ENCODE data around the gene KANSL3.
A peak's percentile ranks its signal among the peaks of the same experiment; 100 is the strongest.
"Not testable (repeated sequence)": the region's sequence is repeated elsewhere in the genome, so short reads cannot be mapped to it uniquely, and the experiment has no call there.

The KANSL3 gene

DNA sequence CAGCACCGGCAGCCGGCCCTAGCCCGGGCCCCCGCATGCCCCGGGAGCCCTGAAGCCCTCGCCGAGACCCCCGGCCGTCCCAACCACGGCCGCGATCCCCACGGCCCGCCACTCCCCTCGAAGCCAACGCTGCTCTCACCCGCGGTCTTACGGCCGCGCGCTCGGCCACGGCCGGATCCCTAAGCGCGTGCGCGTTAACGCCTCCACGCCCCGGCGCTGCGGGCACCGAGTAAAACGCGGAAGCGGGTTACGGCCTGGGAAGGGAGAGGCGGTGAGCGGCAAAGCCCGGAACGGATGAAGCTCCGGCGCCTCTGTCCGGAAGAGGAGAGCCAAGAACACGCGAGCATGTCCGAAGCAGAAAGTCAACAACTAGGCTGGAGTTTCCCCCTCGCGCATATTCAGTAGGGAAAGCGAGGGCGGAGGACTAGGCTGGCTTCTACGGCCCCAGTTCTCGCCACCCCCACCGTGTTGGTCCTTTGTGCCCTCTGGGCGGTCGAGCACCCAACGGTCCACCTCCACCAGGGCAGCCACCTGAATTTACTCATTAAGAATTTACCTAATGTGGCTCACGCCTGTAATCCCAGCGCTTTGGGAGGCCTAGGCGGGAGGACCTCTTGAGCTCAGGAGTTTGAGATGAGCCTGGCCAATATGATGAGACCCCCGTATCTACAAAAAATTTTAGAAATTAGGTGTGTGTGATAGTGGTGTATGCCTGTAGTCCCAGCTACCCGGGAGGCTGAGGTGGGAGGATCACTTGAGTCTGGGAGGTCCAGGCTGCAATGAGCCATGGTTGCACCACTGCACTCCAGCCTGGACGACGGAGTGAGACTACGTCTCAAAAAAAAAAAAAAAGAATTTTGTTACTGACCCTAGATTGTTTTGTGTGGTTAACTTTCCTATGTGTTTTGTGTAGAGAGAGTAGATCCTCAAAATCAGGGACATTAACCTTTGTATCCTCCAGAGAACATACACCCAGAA, at the start of gene KANSL3:
Gene KANSL3, minus strand, starts transcription at position 169 of the 978 bp plus-strand sequence. CDS start 1,177 bp downstream, outside the sequence.
- DNase-seq: peak; percentile 95

DNA sequence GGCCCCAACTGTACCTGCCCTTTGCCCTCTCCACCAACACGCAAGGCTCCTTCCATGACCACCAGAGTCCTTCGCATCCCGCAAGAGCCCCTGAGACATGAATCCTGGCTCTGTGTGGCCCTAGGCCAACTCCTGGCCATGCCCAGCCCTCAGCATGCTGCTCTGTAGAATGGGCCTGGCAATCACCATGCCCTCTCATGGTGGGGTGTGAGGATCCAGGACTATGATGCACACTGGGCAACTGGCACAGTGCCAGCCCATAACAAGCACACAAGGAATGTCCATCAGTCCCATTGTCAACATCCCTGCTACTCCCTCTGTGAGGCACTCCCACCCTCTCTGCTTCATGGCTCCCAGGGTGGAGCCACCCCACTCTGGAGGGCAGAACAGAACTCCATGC, 49.2 kb upstream of the KANSL3 start:
- DNase-seq: peak; percentile 38

DNA sequence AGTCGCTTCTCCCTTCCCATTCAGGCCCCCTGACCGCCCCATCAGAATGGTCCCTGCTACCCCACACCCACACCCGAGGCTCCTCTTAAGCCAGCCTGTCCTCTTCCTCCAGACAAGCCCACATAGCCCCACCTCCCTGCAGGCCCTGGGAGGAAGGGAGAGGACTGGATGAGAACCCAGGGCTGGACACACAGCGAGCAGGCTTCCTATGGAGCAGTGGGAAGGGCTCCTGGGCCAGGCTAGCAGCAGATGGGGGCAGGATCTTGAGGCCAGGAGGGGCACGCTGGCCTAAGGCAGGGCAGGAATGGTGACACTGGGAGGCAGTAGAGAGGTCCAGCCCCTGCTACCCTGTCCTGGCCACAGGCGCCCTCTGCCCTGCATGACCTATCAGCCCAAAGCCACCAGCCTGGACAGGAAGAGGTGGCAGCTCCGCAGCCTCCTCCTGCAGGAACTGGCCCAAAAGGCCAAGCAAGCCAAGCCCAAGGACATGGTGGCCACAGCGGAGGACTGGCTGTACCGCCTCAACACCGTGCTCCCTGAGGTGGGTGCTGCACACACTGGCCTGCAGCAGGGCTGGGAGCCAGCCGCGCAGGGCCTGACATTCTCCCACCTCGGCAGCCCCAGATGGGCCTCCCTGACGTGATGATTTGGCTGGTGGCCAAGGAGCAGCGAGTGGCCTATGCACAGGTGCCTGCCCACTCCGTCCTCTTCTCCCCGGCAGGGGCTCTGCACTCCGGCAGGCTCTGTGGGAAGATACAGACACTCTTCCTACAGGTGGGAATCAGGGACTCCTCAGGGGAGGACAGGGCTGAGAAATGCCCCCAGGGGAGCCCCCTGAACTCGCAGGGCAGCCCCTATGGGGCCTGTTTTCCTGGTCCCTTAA, 47.7 kb upstream of the KANSL3 start:
- DNase-seq: peak; percentile 70

DNA sequence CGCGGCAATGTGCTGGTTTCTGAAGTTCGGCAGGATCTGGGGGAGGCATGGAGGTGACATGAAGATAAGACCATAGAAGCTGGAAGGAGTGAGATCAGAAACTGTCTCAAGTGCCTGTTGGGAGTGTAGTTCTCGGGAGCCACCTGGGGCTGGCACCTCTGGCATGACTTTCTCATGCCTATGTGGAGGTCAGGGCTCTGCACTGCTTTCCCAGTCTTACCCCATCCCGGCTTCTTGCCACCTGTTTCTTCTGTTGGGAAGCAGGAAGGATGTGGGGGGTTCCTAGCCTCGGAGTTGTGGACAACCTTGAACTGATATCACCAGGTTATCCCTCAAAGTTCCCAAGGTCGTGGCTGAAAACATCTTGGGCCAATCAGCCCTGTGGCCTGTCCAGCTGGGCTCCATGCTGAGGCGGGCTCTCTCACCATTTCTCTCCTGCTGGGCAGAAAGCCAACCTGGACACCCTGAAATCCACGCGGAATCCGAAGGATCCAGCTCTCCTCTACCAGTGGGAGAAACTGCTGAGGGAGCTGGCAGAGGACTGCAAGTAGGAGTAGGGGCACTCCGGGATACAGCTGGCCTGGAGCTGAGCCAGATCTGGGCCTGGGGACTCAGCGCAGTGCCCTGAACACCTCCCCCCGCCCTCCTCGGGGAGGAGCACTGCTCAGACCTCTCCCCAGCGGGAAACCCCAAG, 46.9 kb upstream of the KANSL3 start:
- DNase-seq: peak; percentile 36

DNA sequence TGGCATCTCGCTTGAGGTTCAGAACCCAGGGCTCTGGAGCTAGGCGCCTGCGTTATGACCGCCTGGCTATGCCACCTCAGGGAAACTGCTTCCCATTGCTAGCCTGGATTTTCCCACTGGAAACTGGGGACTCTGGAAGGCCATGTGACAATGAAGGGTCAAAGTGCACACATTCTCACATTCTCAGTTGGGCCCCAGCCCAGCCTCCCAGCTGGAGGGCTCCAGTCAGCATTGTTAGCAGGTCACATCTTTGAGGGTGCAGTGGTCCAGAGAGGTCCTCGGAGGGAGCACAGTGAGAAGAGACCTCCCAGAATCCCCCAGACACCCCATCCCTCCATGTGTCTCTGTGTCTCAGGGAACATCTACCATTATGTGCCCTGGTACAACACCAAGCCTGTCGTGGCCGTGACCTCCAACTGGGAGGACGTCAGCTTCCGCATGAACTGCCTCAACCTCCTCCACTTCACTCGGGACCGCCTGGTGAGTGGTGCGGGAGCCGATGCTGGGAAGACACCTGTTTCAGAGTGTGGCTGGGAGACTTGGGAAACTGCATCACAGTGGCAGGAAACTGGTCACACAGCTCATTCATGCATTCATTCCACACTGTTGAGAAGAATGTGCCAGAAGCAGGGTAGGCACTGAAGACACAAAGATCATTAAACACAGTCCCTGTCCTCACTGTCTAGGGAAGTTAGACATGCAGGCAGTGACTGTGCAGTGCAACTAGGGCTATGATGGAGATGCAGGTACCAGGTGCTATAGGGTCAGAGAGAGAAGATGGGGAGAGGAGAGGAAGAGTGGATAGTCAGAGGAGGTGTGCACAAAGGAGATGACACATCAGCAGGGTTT, 46.1 kb upstream of the KANSL3 start:
- DNase-seq: peak; percentile 47

DNA sequence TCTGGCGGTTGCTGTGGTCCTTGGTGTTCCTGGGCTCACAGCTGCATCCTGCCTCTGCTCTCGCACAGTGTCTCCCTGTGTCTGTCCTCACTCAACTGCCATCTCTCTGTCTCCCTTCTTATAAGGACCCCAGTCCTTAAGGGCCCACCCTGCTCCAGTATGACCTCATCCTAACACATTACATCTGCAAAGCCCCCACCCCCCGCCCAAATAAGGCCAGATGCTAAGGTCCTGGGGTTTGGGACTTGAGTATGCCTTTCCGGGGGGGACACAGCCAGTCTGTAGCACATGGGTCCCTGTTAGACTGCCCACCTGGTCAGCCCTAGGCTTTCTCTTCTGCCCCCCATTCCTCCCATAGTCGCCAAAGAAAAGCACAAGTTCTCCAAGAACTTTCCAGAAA, 45.2 kb upstream of the KANSL3 start:
- peak; percentile 40 for DNase-seq

DNA sequence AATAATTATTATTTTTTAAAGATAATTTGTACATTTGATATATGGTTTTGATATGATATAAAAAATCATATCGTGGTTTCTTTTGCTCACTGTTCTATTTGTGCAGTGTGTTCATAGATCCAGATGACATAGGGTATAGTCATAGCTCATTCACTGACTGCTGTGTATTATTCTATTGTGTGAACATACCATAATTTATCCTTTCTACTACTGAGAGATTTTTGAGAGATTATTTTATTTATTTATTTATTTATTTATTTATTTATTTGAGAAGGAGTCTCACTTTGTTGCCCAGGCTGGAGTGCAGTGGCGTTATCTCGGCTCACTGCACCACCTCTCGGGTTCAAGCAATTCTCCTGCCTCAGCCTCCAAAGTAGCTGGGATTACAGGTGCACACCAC, 43.4 kb upstream of the KANSL3 start:
- DNase-seq: no peak

DNA sequence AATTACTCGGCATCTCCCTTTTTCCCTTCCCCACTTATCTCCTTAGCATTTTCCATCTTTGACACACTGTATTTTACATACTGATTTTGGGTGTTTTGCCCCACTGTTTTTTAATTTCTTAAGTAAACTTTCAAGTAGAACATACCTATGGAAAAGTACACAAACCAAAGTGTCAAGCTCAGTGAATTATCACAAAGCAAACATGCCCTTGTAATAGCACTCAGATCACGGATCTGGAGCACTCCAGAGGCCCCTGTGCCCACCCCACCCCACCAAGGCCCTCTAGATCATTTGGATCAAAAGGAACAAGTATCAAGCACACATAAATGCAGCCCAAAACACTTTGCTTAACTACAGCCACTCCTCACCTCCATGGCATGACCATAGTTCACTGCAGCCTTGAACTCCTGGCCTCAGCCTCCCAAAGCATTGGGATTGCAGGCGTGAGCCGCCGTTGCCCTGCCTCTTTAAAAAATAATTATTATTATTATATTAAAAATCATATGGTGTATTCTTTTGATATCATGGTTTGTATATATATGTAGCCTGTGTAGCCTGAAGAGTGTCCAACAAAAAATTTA, 42.5 kb upstream of the KANSL3 start:
- no peak for DNase-seq

DNA sequence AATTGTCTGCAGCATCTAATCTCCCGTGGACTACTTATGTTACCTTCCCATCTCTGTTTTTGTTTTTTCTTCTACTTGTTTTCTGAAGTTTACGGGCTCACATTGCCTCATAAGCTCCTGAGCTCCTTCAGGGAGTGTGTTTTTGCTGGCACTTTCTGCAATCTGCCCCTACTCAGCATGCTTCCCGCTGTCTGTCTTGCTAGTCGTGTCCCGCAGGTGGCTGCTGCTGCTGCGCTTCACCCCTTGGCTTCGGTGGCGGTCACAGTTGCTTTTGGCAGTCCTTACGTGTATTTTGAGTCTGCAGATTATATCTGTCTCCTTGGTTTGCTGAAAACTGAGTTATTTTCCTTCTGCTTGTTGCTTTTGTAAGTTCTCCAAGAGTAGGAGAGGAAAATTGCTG, 41.7 kb upstream of the KANSL3 start:
- DNase-seq: no peak

DNA sequence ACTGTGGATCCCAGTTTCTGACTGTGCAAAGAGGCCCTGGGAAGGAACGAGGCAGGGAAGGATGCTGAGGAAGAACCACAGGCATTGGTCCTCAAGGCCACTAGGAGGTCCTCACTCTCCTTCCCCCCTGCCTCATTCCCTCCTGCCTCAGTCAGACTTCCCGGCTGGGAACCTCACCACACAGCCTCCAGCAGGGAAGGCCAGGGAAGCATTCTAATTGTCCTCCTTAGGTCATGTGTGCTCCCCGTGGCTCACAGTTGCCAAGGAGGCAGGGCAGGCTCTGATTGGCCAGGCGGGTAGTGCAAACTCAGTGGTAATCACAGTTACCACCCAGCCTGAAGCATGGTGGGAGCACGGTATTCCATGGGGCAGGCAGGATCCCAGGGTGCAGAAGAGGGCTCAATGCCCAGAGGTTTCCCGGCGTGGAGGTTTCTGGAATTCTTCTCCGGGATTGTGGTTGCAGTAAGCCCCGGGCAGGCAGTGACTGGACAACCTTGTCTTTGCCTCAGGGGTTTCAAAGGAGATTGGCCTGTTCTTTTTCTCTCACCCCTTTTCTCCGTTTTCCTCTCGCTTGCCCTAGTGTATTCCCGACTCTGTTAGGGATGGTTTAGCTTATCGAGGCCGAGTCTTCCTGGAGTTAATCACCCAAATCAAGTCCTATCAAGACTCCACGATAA, 31.6 kb upstream of the KANSL3 start:
- no peak for DNase-seq

DNA sequence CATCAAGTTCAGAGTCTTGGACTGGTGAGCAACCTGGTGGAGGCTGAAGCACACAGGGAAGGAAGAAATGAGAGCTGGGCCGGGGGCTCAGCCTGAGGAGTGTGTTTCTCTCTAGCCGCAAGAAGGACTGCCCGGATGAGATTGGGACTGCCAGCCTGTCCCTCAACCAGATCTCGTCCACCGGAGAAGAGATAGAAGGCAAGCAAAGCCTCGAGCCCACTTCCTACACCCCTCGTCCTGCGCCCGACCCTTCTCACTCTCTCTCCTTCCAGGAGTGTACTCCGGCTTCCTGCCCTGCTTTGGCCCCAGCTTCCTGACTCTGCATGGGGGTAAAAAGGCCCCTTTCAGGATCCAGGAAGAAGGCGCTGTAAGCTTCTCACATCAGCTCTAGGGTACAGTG, 30.7 kb upstream of the KANSL3 start:
- DNase-seq: no peak

DNA sequence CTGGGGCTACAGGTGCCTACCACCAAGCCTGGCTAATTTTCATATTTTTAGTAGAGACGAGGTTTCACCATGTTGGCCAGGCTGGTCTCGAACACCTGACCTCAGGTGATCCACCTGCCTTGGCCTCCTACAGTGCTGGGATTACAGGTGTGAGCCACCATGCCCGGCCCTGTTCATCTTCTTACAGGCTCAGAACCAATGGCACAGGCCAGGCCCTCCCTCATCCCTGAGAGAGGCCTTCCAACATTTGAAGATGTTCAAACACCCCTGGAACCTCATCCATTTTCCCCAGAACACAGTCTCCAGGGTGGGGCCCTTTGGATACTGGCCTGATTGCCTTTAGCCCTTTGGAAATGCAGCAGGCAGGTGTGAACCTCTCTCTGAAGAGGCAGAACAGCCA, 27.6 kb upstream of the KANSL3 start:
- DNase-seq: not testable (repeated sequence)

DNA sequence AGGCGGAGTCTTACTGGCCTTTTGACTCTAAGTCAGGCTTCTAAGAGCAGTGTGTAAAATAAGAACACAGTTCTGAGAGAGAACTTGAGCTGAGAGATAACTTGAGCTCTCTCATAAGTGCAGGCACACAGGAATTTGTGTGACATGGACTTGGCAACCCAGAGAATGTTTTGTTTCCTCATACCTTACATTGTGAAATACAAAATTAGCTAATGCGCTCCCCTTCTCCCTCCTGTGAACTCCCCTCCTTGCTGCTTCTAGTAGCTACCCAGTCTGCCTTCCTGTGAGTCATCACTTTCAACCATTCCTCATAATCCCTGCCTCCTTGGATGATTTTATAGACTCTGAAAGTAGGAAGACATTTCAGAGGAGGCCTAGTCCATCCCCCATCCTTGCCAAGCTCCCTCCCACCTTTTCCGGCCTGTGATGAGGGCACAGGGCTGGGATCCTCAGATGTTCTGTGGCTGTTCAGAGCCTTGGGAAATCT, 27.0 kb upstream of the KANSL3 start:
- DNase-seq: no peak

DNA sequence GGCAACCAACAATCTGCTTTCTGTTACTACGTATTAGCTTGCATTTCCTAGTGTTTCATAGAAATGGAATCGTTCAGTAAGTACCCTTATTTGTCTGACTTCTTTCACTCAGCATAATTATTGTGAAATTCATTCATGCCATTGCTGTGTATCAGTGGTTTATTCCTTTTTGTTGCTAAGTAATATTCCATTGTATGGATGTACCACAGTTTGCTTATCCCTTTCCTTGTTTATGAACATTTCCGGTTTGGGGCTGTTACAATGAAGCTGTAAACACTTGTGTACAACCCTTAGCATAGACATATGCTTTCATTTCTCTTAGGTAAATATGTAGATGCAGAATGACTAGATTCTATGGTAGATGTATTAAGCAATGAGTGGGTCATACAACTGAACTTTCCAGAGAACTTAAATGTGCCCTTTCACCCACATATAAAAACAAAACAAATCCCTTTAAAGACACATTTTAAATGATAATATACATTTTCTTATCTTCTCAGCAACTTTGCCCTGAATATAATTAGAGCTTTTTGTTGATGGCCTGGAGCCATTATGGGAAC, 26.3 kb upstream of the KANSL3 start:
- no peak for DNase-seq

DNA sequence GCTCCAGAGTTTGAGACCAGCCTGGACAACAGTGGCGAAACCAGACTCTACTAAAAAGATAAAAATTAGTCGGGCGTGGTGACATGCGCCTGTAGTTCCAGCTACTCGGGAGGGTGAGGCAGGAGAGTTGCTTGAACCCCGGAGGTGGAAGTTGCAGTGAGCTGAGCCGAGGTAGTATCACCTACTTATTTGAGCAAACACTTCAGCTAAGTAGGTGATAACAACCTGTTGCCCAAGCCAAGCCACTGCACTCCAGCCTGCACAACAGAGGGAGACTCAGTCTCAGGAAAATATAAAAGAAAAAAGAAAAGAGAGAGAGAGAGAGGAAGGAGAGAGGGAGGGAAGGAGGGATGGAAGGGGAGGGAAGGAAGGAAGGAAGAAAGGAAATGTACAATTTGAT, 25.7 kb upstream of the KANSL3 start:
- DNase-seq: no peak

DNA sequence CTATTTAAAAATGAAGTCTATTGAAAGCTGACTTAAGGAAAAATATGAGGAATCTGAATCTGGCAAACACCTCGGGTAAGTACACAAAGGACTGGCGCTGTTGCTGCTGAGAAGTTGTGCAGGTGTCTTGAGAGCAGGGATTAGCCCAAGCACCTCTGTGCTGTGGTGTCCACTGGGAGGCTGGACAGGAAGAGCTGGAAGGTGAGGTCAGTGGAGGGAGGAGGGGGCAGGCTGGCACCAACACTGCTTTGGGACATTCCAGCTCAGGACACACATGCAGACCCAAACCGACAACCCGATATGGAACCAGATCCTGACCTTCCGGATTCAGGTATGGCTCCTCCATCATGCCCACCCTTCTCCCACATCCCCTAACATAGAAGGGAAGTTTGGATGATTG, 25.1 kb upstream of the KANSL3 start:
- DNase-seq: no peak

DNA sequence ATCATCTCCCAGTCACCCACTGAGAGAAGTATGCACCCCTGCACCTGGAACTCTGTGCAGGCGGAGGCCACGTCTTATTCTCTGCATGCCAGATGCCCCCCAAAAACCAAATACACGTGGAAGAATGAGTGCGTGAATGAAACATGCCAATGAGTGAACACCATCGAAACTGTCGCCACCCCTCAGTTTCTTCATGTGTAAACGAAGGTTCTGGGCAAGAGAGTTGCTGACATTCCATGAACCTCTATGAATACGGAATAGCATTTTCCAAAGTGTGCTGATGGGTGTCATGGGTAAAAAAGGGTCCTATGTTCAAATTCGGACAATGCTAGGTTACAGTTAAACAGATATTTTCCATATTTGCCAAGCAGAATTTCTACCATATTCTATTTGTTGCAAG, 24.2 kb upstream of the KANSL3 start:
- no peak for DNase-seq

DNA sequence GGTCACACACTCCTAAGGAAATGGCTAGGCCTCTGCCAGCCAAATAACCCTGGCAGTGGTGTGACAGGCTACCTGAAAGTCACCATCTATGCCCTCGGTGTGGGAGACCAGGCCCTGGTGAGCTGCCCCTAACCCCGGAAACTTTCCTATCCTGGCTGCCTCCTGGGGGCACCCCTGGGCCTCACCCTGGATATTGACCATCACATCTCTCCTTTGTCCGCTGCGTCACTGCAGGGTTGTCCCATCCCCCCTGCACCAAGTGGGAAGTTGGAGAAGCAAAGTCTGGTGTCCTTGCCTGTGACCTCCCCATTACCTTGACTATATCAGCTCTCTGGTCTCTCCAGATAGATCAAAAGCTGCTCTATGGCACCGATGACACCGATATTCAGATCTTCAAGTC, 23.2 kb upstream of the KANSL3 start:
- DNase-seq: no peak

DNA sequence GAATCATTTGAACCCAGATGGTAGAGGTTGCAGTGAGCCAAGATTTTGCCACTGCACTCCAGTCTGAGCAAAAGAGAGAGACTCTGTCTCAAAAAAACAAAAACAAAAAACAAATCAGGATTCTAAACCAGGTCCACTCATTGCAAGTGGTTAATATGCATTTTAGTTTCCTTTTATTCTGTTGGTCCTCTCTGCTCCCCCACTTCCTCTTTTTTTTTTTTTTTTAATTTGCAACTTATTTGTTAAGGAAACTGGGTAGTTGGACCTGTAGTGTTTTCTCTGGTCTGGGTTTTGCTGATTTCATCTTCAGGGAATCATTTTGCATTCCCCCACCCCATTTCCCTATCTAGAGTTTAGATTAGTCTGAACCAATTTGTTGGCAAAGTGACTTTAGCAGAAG, 18.4 kb upstream of the KANSL3 start:
- no peak for DNase-seq

DNA sequence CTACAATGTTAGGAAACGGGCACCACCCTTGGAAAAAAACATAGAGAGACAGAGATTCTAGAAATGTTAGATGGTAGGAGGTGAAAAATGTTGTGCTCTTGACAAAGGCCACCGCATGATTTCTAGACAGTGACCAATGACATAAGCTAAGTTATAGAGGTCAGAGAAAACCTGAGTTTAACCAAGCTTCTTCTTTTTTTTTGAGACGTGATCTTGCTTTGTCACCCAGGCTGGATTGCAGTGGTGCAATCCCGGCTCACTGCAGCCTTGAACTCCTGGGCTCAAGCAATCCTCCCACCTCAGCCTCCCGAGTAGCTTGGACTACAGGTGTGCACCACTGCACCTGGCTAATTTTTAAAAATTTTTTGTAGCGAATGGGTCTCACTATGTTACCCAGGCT, 17.4 kb upstream of the KANSL3 start:
- no peak for DNase-seq

DNA sequence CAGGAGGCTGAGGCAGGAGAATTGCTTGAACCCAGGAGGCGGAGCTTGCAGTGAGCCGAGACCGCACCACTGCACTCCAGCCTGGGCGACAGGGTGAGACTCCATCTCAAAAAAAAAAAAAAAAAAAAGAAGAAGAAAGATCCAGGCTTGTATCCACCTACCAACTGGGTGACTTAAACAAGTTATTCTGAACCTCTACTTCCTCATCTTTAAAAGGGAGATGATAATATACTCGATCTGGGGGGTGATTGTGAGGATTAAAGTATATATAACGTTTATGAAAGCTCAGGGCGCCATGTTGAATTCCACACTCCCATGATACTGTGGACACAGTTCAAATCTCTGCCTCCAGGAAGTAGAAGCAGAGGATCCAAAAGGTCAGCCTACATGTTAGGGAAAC, 16.7 kb upstream of the KANSL3 start:
- DNase-seq: not testable (repeated sequence)
